Non-pigmented ciliary epithelial cell (primary cell): ENCODE measurements around the gene BRD3OS.

Experiments
- DNase-seq: peaks from one replicate; pipeline ENCODE4 v3.0.0-alpha.2; 2010; ENCODE audit warnings: low read depth

BRD3OS gene

DNA sequence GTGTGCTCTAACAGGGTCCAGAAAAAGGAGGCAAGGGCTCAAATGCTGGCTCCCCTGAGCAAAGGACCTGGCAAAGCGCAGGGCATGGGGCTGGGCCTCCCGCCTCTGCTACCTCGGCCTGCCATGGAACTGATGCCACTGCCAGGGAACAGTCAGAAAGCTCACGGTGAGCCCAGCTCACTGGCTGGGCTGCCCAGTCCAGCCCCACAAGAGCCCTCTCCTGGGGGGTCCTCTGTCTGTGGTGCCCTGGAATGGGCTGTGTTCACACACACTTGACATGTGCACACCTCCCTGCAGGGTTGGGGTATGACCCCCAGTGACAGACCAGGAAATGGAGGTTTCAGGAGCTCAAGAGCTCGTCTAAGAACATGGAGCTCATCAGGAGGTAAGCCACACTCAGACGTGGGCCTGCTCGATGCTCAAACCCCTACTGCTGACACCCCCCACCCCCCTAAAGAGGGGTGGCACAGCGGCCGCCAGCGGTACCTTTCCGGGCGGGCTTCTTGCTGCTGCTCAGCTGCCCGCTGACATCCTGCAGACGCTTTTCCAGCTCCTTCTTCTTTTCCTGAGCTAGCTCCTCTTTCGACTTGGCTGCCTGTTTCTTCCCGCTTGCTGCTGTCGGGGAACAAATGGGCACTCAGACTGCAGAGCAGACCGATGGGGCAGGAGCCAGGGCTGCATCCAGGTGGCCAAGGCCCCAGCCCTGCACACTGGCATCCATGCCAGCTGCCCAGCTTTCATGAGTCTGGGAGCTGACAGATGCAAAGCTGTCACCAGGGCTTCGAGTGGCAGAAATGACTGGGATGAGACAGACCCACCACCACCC lies 9.1 kb downstream of the BRD3OS start:
- DNase-seq: no peak

DNA sequence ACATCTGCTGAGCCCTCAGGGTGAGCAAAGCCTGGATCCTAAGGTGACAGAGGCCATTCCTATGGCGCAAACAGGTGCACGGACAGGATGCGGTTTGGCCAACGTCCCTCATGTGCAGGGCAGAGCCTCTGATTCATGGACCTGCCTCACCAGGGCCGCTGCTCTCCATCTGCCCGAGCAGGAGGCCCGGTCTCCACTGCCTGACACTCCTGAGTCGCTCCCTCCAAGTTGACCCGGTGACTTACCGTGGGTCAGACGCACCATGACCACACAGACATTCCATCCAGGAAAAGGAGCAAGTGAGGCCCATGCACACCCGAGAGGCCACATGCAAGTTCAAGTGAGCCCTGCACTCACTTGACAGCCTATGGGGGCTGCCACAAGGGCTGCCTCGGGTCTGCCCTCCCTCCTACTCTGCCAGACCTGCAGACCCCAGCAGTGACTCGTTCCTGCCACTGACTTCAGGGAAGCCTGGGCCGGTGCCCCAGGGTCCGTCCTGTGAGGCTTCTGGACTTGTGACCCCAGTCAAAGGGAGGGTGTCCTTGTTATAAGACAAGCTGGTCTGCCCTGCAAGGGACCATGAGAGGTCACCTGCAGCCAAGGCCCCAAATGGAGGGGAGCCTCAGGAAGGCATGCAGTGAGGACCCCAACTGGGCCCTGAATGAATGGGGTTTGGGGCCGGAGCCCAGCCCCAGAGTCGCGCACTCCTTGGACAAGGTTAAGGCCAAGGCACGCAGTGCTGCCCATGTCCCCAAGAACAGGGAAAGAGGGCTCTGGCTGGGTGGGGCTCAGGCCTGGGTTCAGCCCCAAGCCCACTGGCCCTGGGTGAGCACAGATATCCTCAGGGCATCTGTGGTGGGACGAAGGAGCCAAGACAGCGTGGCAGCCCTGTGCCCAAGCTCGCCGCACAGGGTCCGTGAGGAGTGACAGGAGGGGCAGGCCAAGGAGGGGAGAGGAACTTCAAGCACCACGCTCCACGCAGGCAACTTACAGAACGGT lies 10.1 kb downstream of the BRD3OS start:
- no peak for DNase-seq

DNA sequence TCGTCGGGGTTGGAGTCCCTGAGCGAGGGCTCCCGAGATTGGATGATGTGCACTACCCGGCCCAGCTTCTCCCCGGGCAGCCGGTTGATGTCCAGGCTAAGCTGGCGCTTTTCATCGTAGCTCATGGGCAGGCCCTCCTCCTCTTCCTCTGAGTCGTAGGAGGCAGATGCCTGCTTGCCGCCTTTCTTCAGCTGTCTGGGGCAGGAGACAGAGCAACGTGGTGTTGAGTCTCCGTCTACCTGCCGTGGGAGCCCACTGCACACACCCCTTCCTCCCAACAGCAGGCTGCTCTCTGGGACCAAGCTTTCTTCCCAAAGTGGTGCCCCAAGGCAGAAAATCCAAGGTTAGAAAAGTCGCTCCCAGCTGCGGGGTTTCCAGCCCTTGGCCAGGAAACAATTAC lies 10.8 kb downstream of the BRD3OS start:
- DNase-seq: no peak

DNA sequence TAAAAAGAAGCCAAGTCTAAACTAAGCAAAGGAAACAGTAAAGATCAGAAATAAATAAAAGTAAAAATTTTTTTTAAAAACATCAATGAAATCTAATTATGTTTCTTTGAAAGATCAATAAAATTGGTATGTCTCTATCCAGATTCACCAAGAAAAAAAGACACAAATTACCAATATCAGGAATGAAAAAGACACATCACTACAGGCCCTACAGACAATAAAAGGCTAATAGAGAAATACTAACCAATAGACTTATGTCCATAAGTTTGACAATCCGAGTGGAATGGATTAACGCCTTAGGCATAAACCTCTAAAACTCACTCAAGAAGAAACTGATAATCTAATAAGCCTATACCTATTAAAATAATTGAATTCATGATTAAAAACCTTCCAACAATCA lies 12.4 kb downstream of the BRD3OS start:
- no peak for DNase-seq

DNA sequence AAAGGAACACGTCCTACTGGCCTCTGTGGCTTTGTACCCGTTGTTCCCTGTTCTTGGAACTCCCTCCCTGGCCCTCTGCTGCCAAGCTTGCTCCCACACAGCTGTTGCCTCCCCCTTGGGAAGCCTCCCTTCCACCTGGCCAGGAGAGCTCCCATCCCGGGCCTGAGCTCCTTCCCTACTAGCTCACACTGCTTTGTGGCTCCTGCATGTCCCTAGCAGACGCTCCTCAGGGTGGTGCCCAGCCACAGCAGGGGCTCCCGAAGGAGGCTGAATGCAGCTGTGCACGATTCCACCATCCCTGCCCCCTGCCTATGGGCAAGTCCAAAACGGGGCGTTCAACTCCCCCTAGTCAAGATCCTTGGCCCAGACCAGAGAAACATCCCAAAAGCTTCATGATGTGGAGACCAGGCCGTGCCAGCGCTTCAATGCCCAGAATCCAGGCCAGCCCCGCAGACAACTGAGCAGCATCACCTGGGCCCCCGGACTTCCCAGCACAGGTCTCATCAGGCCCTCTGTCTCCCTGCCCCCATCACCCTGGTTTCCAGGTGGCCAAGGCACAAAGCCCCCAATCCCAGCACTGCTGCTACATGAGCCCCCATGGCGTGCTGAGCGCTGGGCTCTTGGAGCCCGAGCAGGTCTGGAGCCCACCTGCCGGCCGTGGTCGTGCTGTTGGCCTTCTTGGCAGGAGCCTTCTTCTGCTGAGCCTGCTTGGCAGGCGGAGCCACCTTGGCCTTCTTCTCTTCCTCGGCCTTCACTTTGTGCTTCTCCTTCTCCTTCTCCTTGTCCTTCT lies 14.3 kb downstream of the BRD3OS start:
- no peak for DNase-seq

DNA sequence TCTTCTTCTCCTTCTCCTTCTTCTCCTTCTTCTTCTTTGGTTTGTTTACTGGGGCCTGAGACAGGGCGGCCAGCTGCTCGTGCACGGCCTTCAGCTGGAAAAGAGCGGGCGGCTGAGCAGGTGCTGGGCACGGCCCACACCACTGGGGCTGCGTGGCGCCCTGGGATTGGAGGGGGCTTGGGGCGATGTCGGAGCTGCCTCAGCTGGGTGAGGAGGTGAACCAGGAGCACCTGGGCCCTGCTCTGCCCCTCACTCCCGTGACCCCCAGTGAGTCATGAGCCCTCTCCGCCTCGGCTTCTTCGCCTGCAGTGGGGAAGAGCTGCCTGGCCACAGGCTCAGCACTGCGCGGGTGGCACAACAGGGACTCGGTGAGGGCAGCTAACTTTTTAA lies 14.9 kb downstream of the BRD3OS start:
- DNase-seq: no peak

DNA sequence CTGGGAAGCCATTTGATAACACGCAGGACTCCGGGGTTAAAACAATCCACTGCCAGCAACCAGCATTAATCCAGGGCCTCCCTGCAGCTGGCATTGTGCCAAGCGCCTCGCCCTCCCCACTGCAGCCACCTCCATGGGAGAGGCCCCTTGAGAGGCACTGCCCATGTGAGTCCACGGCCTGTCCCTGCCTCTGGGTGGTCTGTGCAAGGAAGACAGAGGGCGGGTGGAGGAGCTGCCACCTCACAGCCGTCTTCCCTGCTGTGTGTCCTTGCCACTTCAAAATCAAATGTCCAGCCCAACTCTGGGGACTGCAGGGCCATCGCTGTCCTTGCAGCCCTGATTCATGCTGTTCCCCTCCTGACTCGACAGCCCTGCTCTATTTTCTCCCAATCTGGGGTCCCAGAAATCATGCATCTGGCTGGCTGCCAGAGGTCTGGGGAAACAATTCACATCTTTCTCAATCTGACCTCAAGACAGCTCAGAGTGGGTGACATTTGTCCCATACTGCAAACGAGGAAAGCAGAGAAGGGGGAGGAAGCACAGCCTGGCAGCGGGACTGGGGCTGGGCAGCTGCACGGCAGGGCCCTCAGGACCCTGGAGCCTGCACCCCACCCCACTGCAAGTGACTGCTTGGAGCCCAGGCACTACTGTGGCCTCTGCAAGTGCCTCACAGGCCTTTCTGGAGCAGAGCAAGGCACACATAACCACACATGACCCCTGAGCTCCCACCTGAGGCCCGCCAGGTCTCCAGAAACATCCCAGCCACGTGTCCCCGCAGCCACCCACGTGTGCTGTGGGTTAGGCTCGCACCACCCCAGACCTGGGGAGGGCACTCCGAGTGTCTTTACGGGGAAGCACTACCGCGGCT lies 15.7 kb downstream of the BRD3OS start:
- DNase-seq: no peak

DNA sequence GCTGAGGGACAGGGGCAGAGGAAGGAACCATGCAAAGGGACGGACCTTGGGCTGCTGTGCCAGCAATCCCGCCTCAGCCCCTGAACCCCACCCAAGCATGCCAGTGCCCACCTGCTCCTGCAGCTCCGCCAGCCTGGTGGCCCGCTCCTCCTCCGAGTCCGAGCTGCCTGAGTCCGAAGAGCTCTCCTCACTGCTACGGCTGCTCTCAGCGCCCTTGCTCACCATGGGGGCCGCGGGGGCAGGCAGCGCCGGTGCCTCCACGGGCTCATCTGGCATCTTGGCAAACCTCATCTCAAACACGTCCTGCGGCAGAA lies 16.3 kb downstream of the BRD3OS start:
- DNase-seq: no peak

DNA sequence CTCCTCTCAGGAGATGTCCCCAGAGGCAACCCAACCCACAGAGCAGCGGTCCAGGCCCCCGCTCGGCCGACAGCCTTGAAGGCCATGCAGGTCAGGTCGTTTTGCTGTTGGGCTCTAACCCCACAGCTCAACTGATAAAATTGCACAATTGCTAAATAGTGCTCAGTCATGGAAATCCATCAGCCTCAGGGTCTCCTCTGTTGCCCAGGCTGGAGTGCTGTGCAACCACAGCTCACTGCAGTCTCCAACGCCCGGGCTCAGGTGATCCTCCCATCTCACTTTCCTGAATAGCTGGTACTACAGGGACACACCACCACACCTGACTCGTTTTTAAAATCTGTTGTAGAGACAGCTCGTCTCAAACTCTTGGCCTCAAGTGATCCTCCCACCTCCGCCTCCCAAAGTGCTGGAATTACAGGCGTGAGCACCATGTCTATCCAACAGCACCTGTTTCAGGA lies 18.3 kb downstream of the BRD3OS start:
- DNase-seq: no peak

DNA sequence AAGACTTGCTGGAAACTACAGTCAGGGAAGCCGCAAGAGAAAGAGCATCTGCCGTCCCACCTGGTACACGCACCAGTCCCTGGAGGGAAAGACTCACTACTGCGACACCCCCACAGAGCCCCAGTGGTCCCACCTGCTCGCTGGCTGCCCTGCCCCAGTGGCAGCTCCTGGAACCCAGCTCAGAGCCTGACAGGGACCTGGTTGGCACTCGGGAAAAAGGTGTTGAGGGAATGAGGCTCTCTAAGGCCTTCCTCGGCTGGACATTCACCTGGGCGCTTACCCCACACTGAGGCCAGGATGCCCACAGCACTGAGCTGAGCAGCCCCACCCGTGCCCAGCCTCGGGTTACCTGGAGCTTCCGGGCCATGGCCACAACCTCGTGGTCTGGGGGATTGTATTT lies 19.7 kb downstream of the BRD3OS start:
- no peak for DNase-seq

DNA sequence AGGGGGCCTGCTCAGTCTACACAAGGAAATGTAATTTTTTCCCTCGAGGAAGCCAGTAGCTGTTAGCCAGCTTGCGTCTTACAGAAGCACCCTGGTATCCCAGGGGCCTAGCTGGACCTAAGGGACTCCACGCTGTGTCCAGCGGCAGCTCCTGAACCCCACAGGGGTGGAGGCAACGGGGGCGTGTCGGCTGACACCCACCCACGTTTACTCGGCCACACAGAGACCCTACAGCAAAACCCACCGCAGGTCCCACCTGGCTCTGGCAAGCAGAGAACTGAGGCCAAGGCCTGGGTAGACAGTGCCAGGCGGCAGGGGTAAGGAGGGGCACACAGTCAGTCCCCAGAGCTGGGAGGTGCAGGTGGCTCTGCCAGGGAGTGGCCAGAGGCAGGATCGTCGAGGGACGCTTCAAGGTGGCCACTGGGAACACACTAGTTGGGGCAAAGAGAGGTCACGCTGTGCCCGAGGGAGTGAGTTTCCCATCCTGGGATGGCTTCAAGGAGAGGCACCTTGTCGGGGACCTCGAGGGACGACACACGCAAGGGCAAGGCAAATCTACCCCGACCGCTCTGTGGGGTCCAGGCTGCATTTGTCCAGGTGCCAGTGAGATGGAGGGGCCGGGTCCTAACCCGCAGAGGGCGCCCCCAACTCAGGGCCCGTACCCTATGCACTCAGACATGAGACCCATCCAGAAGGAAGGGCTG lies 20.7 kb downstream of the BRD3OS start:
- DNase-seq: no peak

DNA sequence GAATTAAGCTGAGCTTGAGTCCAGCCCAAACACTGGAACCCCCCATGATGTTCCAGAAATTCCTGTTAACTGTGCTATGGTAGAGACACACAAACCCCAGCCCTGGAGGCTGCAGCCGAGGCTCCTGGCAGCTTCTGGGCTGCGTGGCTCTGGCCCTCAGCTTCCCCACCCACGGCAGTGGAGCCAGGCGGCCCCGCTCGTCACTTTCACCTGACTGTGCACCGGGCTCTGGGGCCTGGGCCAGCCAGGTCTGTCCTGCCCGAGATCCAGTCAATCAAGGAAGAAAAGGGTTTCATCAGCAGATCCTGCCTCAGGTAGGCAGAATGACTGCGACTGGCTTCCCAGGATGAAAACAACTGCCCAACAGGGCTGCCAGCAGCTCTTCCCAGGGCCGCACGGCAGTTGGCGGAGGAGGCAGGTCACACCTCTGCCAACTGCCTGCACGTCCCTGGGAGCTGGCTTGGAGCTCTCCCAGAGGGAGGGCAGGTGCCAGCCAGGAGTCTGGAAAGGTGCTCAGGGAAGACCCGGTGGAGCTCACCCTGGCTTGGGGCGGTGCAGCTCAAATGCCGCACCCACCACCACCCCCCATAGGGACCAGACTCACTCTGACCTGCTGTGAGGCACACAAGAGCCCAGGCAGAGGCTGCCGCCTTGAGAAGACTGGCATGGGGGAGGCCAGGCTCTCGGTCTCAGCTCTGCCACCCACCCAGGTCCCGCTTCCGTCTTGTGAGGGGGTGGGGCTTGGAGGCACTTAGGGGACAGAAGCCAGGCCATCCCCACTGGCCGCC lies 21.8 kb downstream of the BRD3OS start:
- no peak for DNase-seq

DNA sequence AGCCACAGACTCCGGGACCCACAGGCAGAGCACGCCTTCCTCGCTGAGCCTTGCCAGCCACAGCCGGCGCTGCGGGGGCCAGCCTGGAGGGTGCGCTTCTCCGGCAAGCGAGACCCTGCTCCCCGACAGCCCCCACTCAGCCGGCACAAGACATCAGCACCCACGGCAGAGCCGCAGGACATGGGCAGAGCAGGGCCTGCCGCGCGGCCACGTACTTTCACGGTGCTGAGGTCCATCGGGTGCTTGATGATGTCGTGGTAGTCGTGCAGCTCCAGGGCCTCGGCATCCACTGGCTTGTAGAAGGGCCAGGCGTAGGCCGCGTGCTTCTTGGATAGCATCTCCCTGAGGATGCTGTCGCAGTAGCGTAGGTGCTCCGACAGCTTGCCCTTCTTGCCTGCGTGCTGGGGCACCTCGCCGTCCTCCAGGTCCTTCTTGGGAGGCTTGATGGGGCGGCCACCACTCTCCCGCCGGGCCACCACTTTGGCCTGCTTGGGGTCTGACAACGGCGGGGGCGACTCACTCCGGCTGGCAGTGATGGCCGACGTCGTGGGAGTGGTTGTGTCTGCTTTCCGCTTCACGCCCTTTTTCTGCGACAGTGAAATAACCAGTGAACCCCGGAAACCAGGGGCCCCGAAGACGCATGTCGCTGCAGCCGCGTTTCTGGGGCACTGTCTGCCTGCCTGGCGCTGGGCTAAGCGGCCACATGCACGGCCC lies 22.7 kb downstream of the BRD3OS start:
- no peak for DNase-seq

DNA sequence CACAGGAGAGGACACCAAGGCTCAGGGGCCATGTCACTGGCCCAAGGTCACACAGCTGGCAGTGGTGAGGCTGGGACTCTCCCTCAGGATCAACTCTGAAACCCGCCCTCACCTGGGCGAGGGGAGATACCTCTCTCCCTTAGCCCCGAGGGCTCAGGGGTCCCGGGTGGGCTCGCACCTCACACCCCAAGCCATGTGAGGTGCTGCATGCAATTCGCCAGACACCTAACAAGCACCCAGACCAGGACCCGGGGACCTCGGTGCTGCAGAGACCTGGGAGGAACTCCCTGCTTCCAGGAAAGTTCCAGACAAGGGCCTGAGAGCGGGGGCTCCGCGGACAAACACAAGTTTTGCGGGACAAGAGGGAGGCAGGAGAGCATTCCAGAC lies 23.3 kb downstream of the BRD3OS start:
- no peak for DNase-seq

DNA sequence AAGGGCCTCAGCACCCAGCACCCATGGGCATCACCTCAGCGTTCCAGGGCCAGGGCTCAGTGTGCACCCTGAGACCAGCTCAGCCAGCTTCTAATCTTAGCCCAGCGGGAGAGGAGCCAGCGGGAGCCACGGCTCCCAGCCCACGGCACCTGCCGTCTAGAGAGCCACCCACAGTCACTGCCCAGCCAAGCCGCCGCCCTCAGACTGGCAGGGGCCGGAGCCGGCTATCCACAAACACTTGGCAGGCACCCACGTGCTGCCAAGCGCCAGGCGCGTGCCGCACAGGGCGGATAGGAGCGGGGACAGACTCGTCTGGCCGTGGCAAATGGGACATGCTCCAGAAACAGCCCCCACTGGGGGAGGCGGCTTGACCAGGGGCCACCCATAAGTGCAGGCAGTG lies 24.0 kb downstream of the BRD3OS start:
- DNase-seq: no peak

DNA sequence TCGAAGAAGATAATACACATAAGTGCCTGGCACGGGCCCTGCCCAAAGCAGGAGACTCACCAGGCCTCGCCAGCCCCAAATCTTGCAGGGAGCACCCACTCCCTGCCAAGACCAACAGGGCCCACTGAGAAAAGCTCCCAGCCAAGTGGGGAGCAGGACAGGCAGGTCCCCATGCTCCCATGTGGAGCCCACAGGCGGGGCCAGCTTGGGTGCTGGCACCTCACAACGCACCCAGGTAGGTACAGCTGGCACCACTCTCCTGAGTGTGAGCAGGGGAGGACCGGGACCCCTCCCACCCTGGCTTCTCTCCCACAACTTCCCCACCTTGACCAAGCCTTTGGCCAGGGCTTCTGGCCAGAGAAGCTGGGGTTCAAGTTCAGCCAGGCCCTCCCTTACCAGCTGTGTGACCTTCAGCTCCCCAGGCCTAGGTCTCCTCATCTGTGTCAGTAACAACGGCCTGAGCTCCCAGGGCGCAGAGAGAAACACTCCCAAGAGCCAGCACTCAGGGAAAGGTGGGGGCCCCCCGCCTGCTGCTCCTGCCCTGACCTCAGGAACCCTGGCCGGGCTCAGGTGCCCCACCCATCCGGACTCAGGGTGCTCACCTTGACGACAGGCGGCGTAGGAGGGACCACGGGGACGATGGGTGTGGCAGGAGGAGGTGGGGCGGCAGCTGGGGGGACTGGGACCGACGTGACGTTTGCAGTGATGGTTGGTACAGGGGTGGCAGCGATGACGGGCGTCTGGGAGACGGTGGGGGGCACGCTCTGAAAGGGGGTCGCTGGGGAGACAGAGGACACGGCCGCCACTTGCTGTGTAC lies 24.7 kb downstream of the BRD3OS start:
- no peak for DNase-seq

DNA sequence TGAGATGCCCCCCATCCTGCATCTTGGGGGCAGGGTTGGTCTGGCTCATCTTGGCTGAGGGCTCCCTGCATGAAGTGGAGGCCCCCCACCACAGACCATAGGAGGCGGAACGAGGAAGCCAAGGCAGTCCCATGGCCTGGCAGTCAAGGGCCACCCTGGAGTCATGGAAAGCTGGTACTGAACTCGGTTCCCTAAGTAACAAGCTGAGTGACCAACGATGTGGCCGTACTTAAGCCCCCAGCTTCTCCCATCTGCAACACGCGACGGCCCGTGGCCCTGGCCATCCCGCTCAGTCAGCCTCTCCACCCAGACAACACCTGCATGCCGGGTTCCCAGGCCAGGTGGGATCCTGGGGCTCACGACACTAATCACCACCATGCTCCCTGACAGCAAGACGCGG lies 25.4 kb downstream of the BRD3OS start:
- DNase-seq: no peak

DNA sequence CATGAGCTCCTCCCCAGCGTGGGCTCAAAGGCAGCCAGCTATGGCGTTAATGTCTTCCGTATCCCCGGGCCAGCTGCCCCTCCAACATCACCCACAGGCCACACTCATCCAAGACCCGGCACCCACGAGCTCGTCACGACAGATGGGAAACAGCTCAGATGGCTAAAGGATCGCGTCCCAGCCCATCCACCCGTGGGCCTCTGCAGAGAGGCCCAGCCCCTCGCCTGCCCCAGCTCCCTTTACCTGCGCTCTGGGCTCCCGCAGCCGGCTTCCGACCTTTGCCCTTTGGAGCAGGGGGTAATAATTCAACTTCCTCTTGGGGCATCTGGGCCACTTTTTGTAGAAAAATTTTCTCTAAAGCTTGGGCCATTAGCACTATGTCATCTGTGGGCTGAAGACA lies 26.0 kb downstream of the BRD3OS start:
- DNase-seq: no peak
